GM18873 (cell line): ENCODE measurements around the gene SMIM1.
"Not testable (repeated sequence)": the region's sequence is repeated elsewhere in the genome, so short reads cannot be mapped to it uniquely, and the experiment has no call there.

Experiments
- ATAC-seq: cut with Tn5 transposase; IDR thresholded peaks from one replicate; pipeline ENCODE4 v1.9.1; 2021; ENCODE audit warnings: mild to moderate bottlenecking, moderate library complexity, moderate number of reproducible peaks; ENCODE audit not compliant: unreplicated experiment, low FRiP score

Gene SMIM1

GRCh38 chr1:3772715-3773571 is at the start of gene SMIM1:
Gene SMIM1 (plus strand): TSS chr1:3772749. CDS start chr1:3775374, 2,625 bp downstream.
- no peak for ATAC-seq

GRCh38 chr1:3722846-3723245 is 49.7 kb upstream of the SMIM1 start:
- no peak for ATAC-seq

- ATAC-seq, result not testable (repeated sequence)
Measured at GRCh38 chr1:3724416-3725030, 48.0 kb upstream of the SMIM1 start.

GRCh38 chr1:3725366-3725765 is 47.2 kb upstream of the SMIM1 start:
- no peak for ATAC-seq

GRCh38 chr1:3727042-3727824 is 45.3 kb upstream of the SMIM1 start:
- ATAC-seq, result no peak

GRCh38 chr1:3727825-3728776 is 44.4 kb upstream of the SMIM1 start:
- no peak for ATAC-seq

- ATAC-seq, result no peak
Measured at GRCh38 chr1:3729594-3730542, 42.7 kb upstream of the SMIM1 start.

- ATAC-seq, result no peak
Measured at GRCh38 chr1:3730543-3731247, 41.9 kb upstream of the SMIM1 start.

GRCh38 chr1:3731583-3732433 is 40.7 kb upstream of the SMIM1 start:
- no peak for ATAC-seq

- no peak for ATAC-seq
Measured at GRCh38 chr1:3732434-3733093, 40.0 kb upstream of the SMIM1 start.

GRCh38 chr1:3733094-3733882 is 39.3 kb upstream of the SMIM1 start:
- ATAC-seq, result no peak

GRCh38 chr1:3733883-3734589 is 38.5 kb upstream of the SMIM1 start:
- no peak for ATAC-seq

- ATAC-seq, result no peak
Measured at GRCh38 chr1:3734602-3735001, 37.9 kb upstream of the SMIM1 start.

- ATAC-seq, result no peak
Measured at GRCh38 chr1:3735027-3735681, 37.4 kb upstream of the SMIM1 start.

GRCh38 chr1:3735688-3736087 is 36.9 kb upstream of the SMIM1 start:
- no peak for ATAC-seq
